Nephron progenitor cell (in vitro differentiated cells): Measurements from ENCODE around the gene SVOPL.
A peak's percentile ranks its signal among the peaks of the same experiment; 100 is the strongest.

Experiments
- DNase-seq: peaks from one replicate; pipeline ENCODE4 v3.0.0; 2021
- H3K27ac Mint-ChIP-seq: 2 replicates; pipeline ENCODE4 v1.8.0; 2021; ENCODE audit warnings: mild to moderate bottlenecking, moderate library complexity, mixed read lengths
- H3K27me3 Mint-ChIP-seq: 2 replicates; pipeline ENCODE4 v1.8.0; 2021; ENCODE audit warnings: mild to moderate bottlenecking, low read depth, mixed read lengths; ENCODE audit not compliant: poor library complexity
- H3K36me3 Mint-ChIP-seq: 2 replicates; pipeline ENCODE4 v1.8.0; 2021; ENCODE audit warnings: low read depth, mixed read lengths
- H3K4me1 Mint-ChIP-seq: 2 replicates; pipeline ENCODE4 v1.8.0; 2021; ENCODE audit warnings: mixed read lengths
- H3K4me3 Mint-ChIP-seq: 2 replicates; pipeline ENCODE4 v1.8.0; 2021; ENCODE audit warnings: mild to moderate bottlenecking, moderate library complexity, mixed read lengths
- H3K9me3 Mint-ChIP-seq: 2 replicates; pipeline ENCODE4 v1.8.0; 2021; ENCODE audit warnings: mild to moderate bottlenecking, moderate library complexity, mixed read lengths
- TF ChIP-seq, protein P1 (sequence below): fragments of 200-600 bp; sonication (generic); IDR thresholded peaks from 2 replicates; pipeline ENCODE4 v1.5.0; 2021; ENCODE audit warnings: antibody characterized with exemption

SVOPL gene

DNA sequence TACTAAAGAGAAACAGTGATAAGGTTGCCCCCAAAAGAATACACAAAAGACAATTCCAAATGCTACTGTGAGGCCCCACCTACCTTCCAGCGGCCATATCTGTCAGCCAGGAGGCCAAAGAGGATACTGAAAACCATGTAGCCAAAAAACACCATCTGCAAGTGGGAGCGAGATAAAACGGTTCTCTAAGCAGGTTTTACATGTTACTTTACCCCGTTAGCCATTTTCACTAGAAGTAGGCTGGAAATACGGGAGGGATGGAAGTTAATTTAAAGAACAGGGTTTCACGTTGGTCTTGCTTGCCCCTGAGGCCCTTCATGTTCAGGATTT is 38.2 kb downstream of the SVOPL start:
- H3K4me3 Mint-ChIP-seq, result peak overlapping the region; percentile 38
- peaks cover 2% of the 10 kb centered on the region for H3K36me3 Mint-ChIP-seq
- H3K27ac Mint-ChIP-seq, result peak overlapping the region; percentile 93
- H3K9me3 Mint-ChIP-seq, result peaks cover 36% of the 10 kb centered on the region
- peaks cover 80% of the 10 kb centered on the region for H3K4me1 Mint-ChIP-seq
- TF ChIP-seq, protein P1, sequence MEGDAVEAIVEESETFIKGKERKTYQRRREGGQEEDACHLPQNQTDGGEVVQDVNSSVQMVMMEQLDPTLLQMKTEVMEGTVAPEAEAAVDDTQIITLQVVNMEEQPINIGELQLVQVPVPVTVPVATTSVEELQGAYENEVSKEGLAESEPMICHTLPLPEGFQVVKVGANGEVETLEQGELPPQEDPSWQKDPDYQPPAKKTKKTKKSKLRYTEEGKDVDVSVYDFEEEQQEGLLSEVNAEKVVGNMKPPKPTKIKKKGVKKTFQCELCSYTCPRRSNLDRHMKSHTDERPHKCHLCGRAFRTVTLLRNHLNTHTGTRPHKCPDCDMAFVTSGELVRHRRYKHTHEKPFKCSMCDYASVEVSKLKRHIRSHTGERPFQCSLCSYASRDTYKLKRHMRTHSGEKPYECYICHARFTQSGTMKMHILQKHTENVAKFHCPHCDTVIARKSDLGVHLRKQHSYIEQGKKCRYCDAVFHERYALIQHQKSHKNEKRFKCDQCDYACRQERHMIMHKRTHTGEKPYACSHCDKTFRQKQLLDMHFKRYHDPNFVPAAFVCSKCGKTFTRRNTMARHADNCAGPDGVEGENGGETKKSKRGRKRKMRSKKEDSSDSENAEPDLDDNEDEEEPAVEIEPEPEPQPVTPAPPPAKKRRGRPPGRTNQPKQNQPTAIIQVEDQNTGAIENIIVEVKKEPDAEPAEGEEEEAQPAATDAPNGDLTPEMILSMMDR, result no peak
- H3K27me3 Mint-ChIP-seq, result peaks cover 7% of the 10 kb centered on the region
- no peak for DNase-seq

DNA sequence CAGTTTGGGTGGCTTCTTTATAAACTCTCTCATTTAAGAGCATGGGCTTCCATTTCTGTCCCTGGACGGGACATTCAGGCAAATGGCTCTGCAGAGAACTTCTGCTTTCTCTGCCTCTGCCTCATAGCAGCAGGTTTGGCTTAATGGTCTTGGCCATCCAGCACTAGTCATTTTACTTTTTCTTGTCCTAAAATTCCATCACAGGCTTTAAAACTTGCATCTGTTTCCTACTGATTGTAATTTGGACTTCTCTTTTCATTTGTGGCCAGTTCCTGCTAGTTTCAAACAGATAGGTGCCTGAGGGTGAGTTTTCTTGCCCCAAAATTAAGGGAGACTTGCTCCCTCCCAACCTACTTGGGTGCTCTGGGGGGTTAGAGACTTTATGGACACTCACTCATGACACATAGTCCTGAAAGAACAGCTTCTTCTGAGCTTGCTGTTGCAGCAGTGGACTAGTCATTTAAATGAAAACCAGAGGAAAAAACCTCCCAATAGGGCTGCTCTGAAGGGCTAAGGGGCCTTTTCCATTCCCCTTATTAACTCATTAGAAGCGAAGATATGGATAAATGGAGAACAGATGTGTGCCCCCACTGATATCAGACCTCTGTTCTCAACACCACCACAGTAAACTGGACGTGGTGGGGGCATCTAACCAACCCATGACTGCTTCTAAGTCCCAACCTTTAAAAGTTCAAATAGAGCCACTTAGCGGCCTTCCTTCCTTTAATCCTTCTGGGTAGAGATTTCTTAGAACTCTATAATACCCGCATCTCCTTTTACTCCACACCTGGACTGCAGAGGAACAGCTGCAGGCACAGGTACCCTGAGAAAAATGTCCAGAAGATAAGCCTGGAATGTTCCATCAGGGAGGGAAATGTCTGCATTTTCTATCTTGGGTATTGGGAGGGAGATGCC is 38.8 kb downstream of the SVOPL start:
- peak overlapping the region; percentile 38 for H3K4me3 Mint-ChIP-seq
- DNase-seq, result no peak
- TF ChIP-seq, protein P1, result no peak
- no peaks in the 10 kb centered on the region for H3K36me3 Mint-ChIP-seq
- peaks cover 36% of the 10 kb centered on the region for H3K9me3 Mint-ChIP-seq
- H3K27ac Mint-ChIP-seq, result peak overlapping the region; percentile 25
- H3K27me3 Mint-ChIP-seq, result peaks cover 6% of the 10 kb centered on the region
- peaks cover 74% of the 10 kb centered on the region for H3K4me1 Mint-ChIP-seq

DNA sequence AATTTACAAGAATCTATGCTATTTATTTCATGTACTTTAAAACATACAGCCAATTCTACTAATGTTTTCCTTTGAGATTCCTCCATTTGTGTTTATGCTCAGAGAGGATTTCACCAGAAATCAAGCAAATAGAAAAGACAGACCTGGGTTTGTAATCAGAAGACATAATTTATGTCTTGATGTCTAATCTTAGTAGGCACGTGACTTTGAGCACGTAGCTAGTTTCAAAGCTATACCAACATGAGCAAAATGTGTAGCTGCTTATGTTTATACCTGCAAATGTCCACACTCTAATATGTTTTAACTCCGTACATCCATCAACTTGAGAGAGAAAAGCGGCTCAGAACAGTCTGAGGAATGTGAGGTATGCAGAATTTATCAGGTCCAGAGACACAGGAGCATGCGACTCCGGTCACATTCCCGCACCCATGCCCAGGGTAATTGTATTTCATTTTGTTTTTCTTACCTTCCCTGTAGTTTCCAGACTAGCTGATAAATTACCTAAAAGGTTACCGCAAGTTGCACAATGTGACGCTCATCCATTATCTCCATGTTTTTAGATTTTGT is 40.0 kb downstream of the SVOPL start:
- Mint-ChIP-seq H3K4me3 (peak overlapping the region; percentile 5), H3K27ac (no peak overlapping the region), H3K27me3 (peaks cover 6% of the 10 kb centered on the region), H3K4me1 (peaks cover 62% of the 10 kb centered on the region), H3K36me3 (no peaks in the 10 kb centered on the region), H3K9me3 (peaks cover 31% of the 10 kb centered on the region)
- peak; percentile 30 for DNase-seq
- TF ChIP-seq, protein P1, result no peak

DNA sequence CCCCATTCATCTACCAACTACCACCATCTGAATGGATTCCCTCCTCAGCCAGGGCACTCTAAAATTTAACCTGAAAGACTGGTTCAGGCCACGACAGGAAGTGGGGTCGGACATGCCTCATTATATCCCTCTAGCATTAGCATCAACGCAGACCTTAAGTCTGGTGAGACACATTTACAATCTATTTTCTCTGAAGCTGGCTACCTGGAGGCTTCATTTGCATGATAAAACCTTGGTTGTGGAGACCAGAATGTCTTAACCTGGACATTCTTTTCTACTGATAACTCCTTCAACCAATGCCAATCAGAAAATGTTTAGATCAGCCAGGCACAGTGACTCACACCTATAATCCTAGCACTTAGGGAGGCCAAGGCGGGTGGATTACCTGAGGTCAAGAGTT is 42.3 kb downstream of the SVOPL start:
- Mint-ChIP-seq H3K9me3 (peaks cover 38% of the 10 kb centered on the region), H3K27ac (no peak overlapping the region), H3K4me3 (no peak overlapping the region), H3K4me1 (peaks cover 45% of the 10 kb centered on the region), H3K36me3 (no peaks in the 10 kb centered on the region), H3K27me3 (peaks cover 4% of the 10 kb centered on the region)
- no peak for DNase-seq
- TF ChIP-seq, protein P1, result no peak

DNA sequence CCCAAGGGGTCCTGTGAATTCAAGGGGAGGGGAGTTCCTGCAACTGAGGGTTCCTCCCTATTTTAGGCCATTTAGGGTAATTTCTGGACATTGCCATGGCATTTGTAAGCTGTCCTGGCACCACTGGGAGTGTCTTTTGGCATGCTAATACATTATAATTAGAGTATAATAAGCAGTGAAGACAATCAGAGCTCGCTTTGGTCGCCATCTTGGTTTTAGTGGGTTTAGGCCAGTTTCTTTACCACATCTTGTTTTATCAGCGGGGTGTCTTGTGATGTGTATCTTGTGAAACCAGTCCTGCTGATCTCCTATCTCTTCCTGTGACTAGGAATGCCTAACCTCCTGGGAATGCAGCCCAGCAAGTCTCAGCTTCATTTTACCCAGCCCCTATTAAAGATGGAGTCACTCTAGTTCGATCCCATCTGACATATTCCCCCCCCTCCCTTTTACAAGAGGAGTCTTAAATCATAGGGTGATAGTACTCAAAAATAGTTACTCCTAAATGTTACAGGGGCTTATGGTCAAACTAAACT is 43.2 kb downstream of the SVOPL start:
- H3K36me3 Mint-ChIP-seq, result peaks cover 2% of the 10 kb centered on the region
- H3K27ac Mint-ChIP-seq, result no peak overlapping the region
- peaks cover 2% of the 10 kb centered on the region for H3K27me3 Mint-ChIP-seq
- no peak for DNase-seq
- peaks cover 36% of the 10 kb centered on the region for H3K4me1 Mint-ChIP-seq
- no peak overlapping the region for H3K4me3 Mint-ChIP-seq
- TF ChIP-seq, protein P1, result no peak
- peaks cover 45% of the 10 kb centered on the region for H3K9me3 Mint-ChIP-seq
